ENCODE results near the gene RABIF.
A peak's percentile ranks its signal among the peaks of the same experiment; 100 is the strongest.

Gene RABIF

GRCh38 chr1:202890392-202890791, 1.4 kb upstream of the RABIF start:
- no peak for DNase-seq
- H4K8ac ChIP-seq (ENCODE audit: low read depth, low read length): no peak overlapping the region
- no peak overlapping the region for H2BK120ac ChIP-seq (ENCODE audit: low read depth, low read length)
- WGBS (ENCODE audit: extremely low coverage, insufficient coverage, low lambda C conversion rate): no CpG with 5 or more reads among the region's 4 CpGs
- H3K4me1 ChIP-seq (ENCODE audit: control insufficient read depth, low read depth, low read length): no peaks in the 10 kb centered on the region
- H3K4ac ChIP-seq (ENCODE audit: low read depth, low read length): no peak overlapping the region
- no peak overlapping the region for H3K4me3 ChIP-seq (ENCODE audit: low read length)
- no peaks in the 10 kb centered on the region for H3K36me3 ChIP-seq (ENCODE audit: control insufficient read depth, insufficient read depth, low read length)
- H2BK15ac ChIP-seq (replicated peaks; ENCODE audit: low read depth): no peak overlapping the region
- H3K79me2 ChIP-seq (ENCODE audit: control insufficient read depth, insufficient read depth, low read length): no peaks in the 10 kb centered on the region
- H3K18ac ChIP-seq (ENCODE audit: low read length): no peak overlapping the region
- no peak overlapping the region for H4K5ac ChIP-seq (ENCODE audit: low read length)
- H3K79me1 ChIP-seq (ENCODE audit: low read length): no peaks in the 10 kb centered on the region
- H3K27me3 ChIP-seq (ENCODE audit: insufficient read depth, low read length, poor library complexity): peaks cover 2% of the 10 kb centered on the region
- H3K23ac ChIP-seq (ENCODE audit: low read length): no peak overlapping the region
- H3K4me2 ChIP-seq (ENCODE audit: low read length): no peak overlapping the region
- H2BK5ac ChIP-seq (ENCODE audit: low read length): no peak overlapping the region
- no peak overlapping the region for H3K9ac ChIP-seq (ENCODE audit: low read length)
- no peak overlapping the region for H3K27ac ChIP-seq (ENCODE audit: low read depth, low read length)
- no peak overlapping the region for H2AK5ac ChIP-seq (ENCODE audit: low read length)
- H3K56ac ChIP-seq (ENCODE audit: low read length): no peak overlapping the region

DNA sequence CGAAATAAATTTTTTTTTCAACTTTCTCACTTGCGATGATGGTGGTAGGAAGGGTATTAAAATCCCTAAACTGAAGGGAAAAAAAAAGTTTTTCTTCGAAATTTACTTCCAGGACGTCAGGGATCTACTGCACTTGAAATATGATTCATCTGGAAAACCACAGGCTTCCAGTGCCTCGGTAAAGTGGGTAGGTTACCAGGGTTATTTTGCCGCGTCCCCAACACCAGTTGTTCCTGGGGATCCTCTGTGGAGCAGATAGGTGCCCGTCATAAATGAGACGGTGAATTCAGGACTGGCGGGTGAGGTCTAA, 773 bp downstream of the RABIF start:
- Histone ChIP-seq H3K4ac (ENCODE audit: low read depth, low read length) (no peak overlapping the region), H2BK5ac (ENCODE audit: low read length) (no peak overlapping the region)

DNA sequence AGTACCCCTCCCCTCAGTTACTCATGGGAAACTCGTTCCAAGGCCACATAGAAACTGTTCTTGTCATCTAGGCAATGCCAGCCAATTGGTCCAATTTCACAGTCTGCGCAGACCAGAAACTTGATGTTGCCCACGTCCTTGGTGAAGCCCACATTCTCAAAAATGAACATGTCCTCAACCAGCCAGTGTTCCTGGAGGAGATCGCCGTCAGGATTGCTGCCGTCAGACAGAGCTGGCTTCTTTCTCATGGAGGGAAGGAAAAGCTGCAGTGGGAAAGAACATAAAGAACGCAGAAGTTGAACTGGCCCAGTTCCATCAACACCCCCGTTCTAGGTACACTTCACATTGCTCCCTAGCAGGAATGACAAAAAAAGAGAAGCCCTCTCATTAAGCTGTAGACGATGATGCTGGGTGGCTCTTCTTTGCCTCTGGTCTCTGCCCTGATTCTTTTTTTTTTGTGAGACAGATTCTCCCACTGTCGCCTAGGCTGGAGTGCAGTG, 7.9 kb downstream of the RABIF start:
- H3K36me3 ChIP-seq (ENCODE audit: control insufficient read depth, insufficient read depth, low read length): peaks cover 5% of the 10 kb centered on the region
- no CpG with 5 or more reads among the region's 10 CpGs for WGBS (ENCODE audit: extremely low coverage, insufficient coverage, low lambda C conversion rate)
- no peak for DNase-seq

More for the DNA sequence above, 773 bp downstream of the RABIF start:
- no peaks in the 10 kb centered on the region for H3K4me1 ChIP-seq (ENCODE audit: control insufficient read depth, low read depth, low read length)
- H3K4me3 ChIP-seq (ENCODE audit: low read length): peak overlapping the region; percentile 92
- H3K4me2 ChIP-seq (ENCODE audit: low read length): peak overlapping the region; percentile 97
- H3K27me3 ChIP-seq (ENCODE audit: insufficient read depth, low read length, poor library complexity): peaks cover 2% of the 10 kb centered on the region
- H2BK15ac ChIP-seq (replicated peaks; ENCODE audit: low read depth): no peak overlapping the region
- DNase-seq: no peak
- no peak overlapping the region for H2AK5ac ChIP-seq (ENCODE audit: low read length)
- no peak overlapping the region for H4K8ac ChIP-seq (ENCODE audit: low read depth, low read length)
- H2BK120ac ChIP-seq (ENCODE audit: low read depth, low read length): no peak overlapping the region
- H3K79me1 ChIP-seq (ENCODE audit: low read length): peaks cover 2% of the 10 kb centered on the region
- H3K18ac ChIP-seq (ENCODE audit: low read length): peak overlapping the region; percentile 62
- no peak overlapping the region for H4K5ac ChIP-seq (ENCODE audit: low read length)
- H3K36me3 ChIP-seq (ENCODE audit: control insufficient read depth, insufficient read depth, low read length): no peaks in the 10 kb centered on the region
- WGBS (ENCODE audit: extremely low coverage, insufficient coverage, low lambda C conversion rate): no CpG with 5 or more reads among the region's 10 CpGs
- peak overlapping the region; percentile 98 for H3K27ac ChIP-seq (ENCODE audit: low read depth, low read length)
- H3K56ac ChIP-seq (ENCODE audit: low read length): peak overlapping the region; percentile 81
- no peaks in the 10 kb centered on the region for H3K79me2 ChIP-seq (ENCODE audit: control insufficient read depth, insufficient read depth, low read length)
- no peak overlapping the region for H3K23ac ChIP-seq (ENCODE audit: low read length)
- H3K9ac ChIP-seq (ENCODE audit: low read length): peak overlapping the region; percentile 94

GRCh38 chr1:202880062-202880461, 8.9 kb downstream of the RABIF start:
- no peaks in the 10 kb centered on the region for H3K4me1 ChIP-seq (ENCODE audit: control insufficient read depth, low read depth, low read length)
- no peaks in the 10 kb centered on the region for H3K79me2 ChIP-seq (ENCODE audit: control insufficient read depth, insufficient read depth, low read length)
- peaks cover 2% of the 10 kb centered on the region for H3K79me1 ChIP-seq (ENCODE audit: low read length)
- no peak overlapping the region for H4K5ac ChIP-seq (ENCODE audit: low read length)
- H3K56ac ChIP-seq (ENCODE audit: low read length): no peak overlapping the region
- no peak overlapping the region for H3K4me2 ChIP-seq (ENCODE audit: low read length)
- no peak overlapping the region for H2BK5ac ChIP-seq (ENCODE audit: low read length)
- H2AK5ac ChIP-seq (ENCODE audit: low read length): no peak overlapping the region
- peaks cover 5% of the 10 kb centered on the region for H3K36me3 ChIP-seq (ENCODE audit: control insufficient read depth, insufficient read depth, low read length)
- H3K27me3 ChIP-seq (ENCODE audit: insufficient read depth, low read length, poor library complexity): no peaks in the 10 kb centered on the region
- H3K9ac ChIP-seq (ENCODE audit: low read length): no peak overlapping the region
- no peak overlapping the region for H4K8ac ChIP-seq (ENCODE audit: low read depth, low read length)
- H3K23ac ChIP-seq (ENCODE audit: low read length): no peak overlapping the region
- no peak overlapping the region for H3K18ac ChIP-seq (ENCODE audit: low read length)
- no peak for DNase-seq
- no peak overlapping the region for H2BK15ac ChIP-seq (replicated peaks; ENCODE audit: low read depth)
- no peak overlapping the region for H3K4me3 ChIP-seq (ENCODE audit: low read length)
- H3K4ac ChIP-seq (ENCODE audit: low read depth, low read length): no peak overlapping the region
- H3K27ac ChIP-seq (ENCODE audit: low read depth, low read length): no peak overlapping the region
- H2BK120ac ChIP-seq (ENCODE audit: low read depth, low read length): no peak overlapping the region

More for the DNA sequence above, 7.9 kb downstream of the RABIF start:
- Histone ChIP-seq H3K56ac (ENCODE audit: low read length) (no peak overlapping the region), H3K4me3 (ENCODE audit: low read length) (no peak overlapping the region), H3K4ac (ENCODE audit: low read depth, low read length) (no peak overlapping the region), H3K79me2 (ENCODE audit: control insufficient read depth, insufficient read depth, low read length) (no peaks in the 10 kb centered on the region), H2BK120ac (ENCODE audit: low read depth, low read length) (no peak overlapping the region), H3K4me2 (ENCODE audit: low read length) (no peak overlapping the region), H2BK5ac (ENCODE audit: low read length) (no peak overlapping the region), H3K4me1 (ENCODE audit: control insufficient read depth, low read depth, low read length) (no peaks in the 10 kb centered on the region), H4K8ac (ENCODE audit: low read depth, low read length) (no peak overlapping the region), H3K23ac (ENCODE audit: low read length) (no peak overlapping the region), H3K79me1 (ENCODE audit: low read length) (peaks cover 2% of the 10 kb centered on the region), H4K5ac (ENCODE audit: low read length) (no peak overlapping the region), H3K27ac (ENCODE audit: low read depth, low read length) (no peak overlapping the region), H2AK5ac (ENCODE audit: low read length) (no peak overlapping the region), H3K9ac (ENCODE audit: low read length) (no peak overlapping the region), H3K27me3 (ENCODE audit: insufficient read depth, low read length, poor library complexity) (no peaks in the 10 kb centered on the region), H3K18ac (ENCODE audit: low read length) (no peak overlapping the region), H2BK15ac (replicated peaks; ENCODE audit: low read depth) (no peak overlapping the region)

DNA sequence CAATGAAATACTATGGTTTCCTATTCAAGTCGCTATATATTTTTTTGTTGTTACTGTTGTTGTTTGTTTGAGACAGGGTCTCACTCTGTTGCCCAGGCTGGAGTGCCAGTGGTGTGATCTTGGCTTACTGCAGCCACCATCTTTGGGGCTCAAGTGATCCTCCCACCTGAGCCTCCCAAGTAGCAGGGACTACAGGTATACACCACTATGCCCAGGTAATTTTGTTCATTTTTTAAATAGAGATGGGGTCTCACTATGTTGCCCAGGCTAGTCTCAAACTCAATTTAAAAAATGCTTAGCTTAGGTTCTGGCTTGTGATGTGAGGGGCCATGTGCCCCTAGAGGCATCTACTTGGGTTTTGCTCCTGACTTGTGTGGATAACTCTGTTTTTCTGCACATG, 9.8 kb downstream of the RABIF start:
- H2BK120ac ChIP-seq (ENCODE audit: low read depth, low read length): no peak overlapping the region
- H2BK15ac ChIP-seq (replicated peaks; ENCODE audit: low read depth): no peak overlapping the region
- WGBS (ENCODE audit: extremely low coverage, insufficient coverage, low lambda C conversion rate): no CpG with 5 or more reads among the region's 1 CpG

DNA sequence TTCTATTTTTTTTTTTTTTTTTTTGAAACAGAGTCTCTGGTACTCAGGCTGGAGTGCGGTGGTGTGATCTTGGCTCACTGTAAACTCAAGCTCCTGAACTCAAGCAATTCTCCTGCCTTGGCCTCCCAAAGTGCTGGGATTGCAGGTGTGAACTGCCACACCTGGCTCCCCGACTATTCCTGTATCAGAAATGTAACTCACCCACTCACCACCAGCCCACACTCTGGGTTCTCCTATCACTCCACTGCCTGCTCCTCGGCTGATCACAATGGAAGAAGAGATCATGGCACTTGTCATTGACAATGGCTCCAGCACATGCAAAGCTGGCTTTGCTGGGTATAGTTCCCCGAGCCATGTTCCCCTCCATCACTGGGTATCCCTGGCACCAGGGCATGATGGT, 15.9 kb downstream of the RABIF start:
- Histone ChIP-seq H3K27me3 (ENCODE audit: insufficient read depth, low read length, poor library complexity) (no peaks in the 10 kb centered on the region), H3K79me2 (ENCODE audit: control insufficient read depth, insufficient read depth, low read length) (no peaks in the 10 kb centered on the region), H3K18ac (ENCODE audit: low read length) (no peak overlapping the region), H2BK120ac (ENCODE audit: low read depth, low read length) (no peak overlapping the region), H2BK15ac (replicated peaks; ENCODE audit: low read depth) (no peak overlapping the region), H4K5ac (ENCODE audit: low read length) (no peak overlapping the region), H3K4me3 (ENCODE audit: low read length) (no peak overlapping the region), H2BK5ac (ENCODE audit: low read length) (no peak overlapping the region), H3K4me1 (ENCODE audit: control insufficient read depth, low read depth, low read length) (no peaks in the 10 kb centered on the region), H3K27ac (ENCODE audit: low read depth, low read length) (no peak overlapping the region), H3K79me1 (ENCODE audit: low read length) (no peaks in the 10 kb centered on the region), H3K36me3 (ENCODE audit: control insufficient read depth, insufficient read depth, low read length) (no peaks in the 10 kb centered on the region), H2AK5ac (ENCODE audit: low read length) (no peak overlapping the region), H3K23ac (ENCODE audit: low read length) (no peak overlapping the region), H4K8ac (ENCODE audit: low read depth, low read length) (no peak overlapping the region), H3K4me2 (ENCODE audit: low read length) (no peak overlapping the region), H3K56ac (ENCODE audit: low read length) (no peak overlapping the region), H3K9ac (ENCODE audit: low read length) (no peak overlapping the region), H3K4ac (ENCODE audit: low read depth, low read length) (no peak overlapping the region)
- DNase-seq: no peak
- no CpG with 5 or more reads among the region's 4 CpGs for WGBS (ENCODE audit: extremely low coverage, insufficient coverage, low lambda C conversion rate)

More for the DNA sequence above, 9.8 kb downstream of the RABIF start:
- Histone ChIP-seq H2AK5ac (ENCODE audit: low read length) (no peak overlapping the region), H3K4me2 (ENCODE audit: low read length) (no peak overlapping the region), H3K56ac (ENCODE audit: low read length) (no peak overlapping the region), H3K27me3 (ENCODE audit: insufficient read depth, low read length, poor library complexity) (no peaks in the 10 kb centered on the region), H4K5ac (ENCODE audit: low read length) (no peak overlapping the region), H3K4ac (ENCODE audit: low read depth, low read length) (no peak overlapping the region), H3K4me3 (ENCODE audit: low read length) (no peak overlapping the region), H3K23ac (ENCODE audit: low read length) (no peak overlapping the region), H3K4me1 (ENCODE audit: control insufficient read depth, low read depth, low read length) (no peaks in the 10 kb centered on the region), H2BK5ac (ENCODE audit: low read length) (no peak overlapping the region), H3K36me3 (ENCODE audit: control insufficient read depth, insufficient read depth, low read length) (peaks cover 5% of the 10 kb centered on the region), H3K27ac (ENCODE audit: low read depth, low read length) (no peak overlapping the region), H3K9ac (ENCODE audit: low read length) (no peak overlapping the region), H4K8ac (ENCODE audit: low read depth, low read length) (no peak overlapping the region), H3K79me2 (ENCODE audit: control insufficient read depth, insufficient read depth, low read length) (no peaks in the 10 kb centered on the region), H3K79me1 (ENCODE audit: low read length) (no peaks in the 10 kb centered on the region), H3K18ac (ENCODE audit: low read length) (no peak overlapping the region)
- no peak for DNase-seq
